NB4 (cell line): ENCODE results near the gene ACTL6A.

Source experiments
- CTCF ChIP-seq: IDR thresholded peaks from one replicate; pipeline ENCODE4 v1.5.1; 2012; ENCODE audit warnings: low read depth, low read length
- MAX ChIP-seq: IDR thresholded peaks from 2 replicates; pipeline ENCODE4 v1.6.1; 2011; ENCODE audit warnings: low read depth, low read length
- MYC ChIP-seq: IDR thresholded peaks from 2 replicates; pipeline ENCODE4 v1.6.1; 2011; ENCODE audit warnings: low read depth, low read length
- POLR2A ChIP-seq: IDR thresholded peaks from 2 replicates; pipeline ENCODE4 v1.6.1; 2011; ENCODE audit warnings: mild to moderate bottlenecking; ENCODE audit not compliant: insufficient read length; ENCODE audit errors: extremely low read depth

GRCh38 chr3:179526989-179527391 is 35.7 kb upstream of the ACTL6A start:
- no peak for TF ChIP-seq MAX
- TF ChIP-seq CTCF = no peak
- TF ChIP-seq POLR2A = no peak
- TF ChIP-seq MYC = no peak
